ENCODE data around the gene COMMD3. TPM values are rescaled to one million over a fixed set of nuclear protein-coding genes. Genes with fewer than 3 reads are reported as not detected.

COMMD3 gene
- total and polyA plus RNA-seq, 9 of the 15 experiments (the other 6 are each of a cell fraction or from before 2014, with no cell fraction given) = 50.7 to 217 (median 80.1) TPM

DNA sequence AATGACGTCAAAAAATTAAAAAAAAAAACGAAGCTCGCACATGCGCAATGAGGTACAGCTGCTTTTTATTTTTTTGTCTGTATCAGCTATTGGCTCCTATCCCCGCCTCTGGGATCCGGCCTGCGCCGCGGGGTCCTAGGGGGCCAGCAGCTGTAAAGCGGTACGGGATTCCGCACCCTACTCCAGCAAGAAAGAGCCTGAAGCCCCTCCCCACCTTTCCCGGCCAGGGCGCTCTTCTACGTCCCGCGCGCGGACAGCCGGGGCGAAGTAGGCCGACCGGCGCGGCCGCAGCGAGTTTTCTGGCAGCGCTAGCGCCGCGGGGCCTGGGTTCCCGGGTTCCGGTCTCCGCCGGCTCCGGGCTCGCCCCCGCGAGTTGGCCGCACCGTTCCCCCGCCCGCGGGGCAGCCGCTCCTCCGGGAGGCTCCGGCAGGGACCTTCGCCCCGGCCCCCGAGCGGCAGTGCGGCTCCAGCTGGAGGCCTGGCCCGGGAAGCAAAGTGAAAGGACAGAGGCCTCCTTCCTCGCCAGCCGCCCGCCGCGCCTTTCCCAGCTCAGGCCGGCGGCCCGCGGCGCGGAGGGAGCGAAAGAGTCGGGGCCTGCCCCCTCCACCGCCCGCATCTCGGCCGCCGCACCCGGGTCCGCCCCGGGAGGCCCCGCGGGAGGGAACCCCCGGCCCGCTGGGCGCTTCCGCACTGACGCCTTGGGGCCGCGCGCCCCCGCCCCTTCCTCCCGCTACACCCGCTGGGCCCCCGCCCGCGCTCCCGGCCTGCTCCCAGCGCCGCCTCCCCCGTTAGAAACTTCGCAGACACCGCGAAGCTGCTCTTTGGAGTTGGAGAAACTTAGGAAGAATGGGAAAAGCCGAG, 24.4 kb downstream of the COMMD3 start (continued):
- TF ChIP-seq GTF2F1 (IDR thresholded peaks at IDR 0.05; ENCODE audit: low read depth, low read length) (no peak), SPI1 (IDR thresholded peaks at IDR 0.05; ENCODE audit: borderline replicate concordance, low read depth, low read length) (0 out of 2 replicates have a peak, but pooled peaks have one; percentile 22), KAT8 (IDR thresholded peaks at IDR 0.05; ENCODE audit: low read depth) (no peak), SRSF9 (IDR thresholded peaks at IDR 0.05; ENCODE audit: borderline replicate concordance, low read depth, low read length) (no peak), ZNF586 (CRISPR knock-in tag; conservative IDR thresholded peaks at IDR 0.05) (no peak), ZNF23 (CRISPR knock-in tag; IDR thresholded peaks at IDR 0.05) (no peak)
- TF ChIP-seq, protein P1, sequence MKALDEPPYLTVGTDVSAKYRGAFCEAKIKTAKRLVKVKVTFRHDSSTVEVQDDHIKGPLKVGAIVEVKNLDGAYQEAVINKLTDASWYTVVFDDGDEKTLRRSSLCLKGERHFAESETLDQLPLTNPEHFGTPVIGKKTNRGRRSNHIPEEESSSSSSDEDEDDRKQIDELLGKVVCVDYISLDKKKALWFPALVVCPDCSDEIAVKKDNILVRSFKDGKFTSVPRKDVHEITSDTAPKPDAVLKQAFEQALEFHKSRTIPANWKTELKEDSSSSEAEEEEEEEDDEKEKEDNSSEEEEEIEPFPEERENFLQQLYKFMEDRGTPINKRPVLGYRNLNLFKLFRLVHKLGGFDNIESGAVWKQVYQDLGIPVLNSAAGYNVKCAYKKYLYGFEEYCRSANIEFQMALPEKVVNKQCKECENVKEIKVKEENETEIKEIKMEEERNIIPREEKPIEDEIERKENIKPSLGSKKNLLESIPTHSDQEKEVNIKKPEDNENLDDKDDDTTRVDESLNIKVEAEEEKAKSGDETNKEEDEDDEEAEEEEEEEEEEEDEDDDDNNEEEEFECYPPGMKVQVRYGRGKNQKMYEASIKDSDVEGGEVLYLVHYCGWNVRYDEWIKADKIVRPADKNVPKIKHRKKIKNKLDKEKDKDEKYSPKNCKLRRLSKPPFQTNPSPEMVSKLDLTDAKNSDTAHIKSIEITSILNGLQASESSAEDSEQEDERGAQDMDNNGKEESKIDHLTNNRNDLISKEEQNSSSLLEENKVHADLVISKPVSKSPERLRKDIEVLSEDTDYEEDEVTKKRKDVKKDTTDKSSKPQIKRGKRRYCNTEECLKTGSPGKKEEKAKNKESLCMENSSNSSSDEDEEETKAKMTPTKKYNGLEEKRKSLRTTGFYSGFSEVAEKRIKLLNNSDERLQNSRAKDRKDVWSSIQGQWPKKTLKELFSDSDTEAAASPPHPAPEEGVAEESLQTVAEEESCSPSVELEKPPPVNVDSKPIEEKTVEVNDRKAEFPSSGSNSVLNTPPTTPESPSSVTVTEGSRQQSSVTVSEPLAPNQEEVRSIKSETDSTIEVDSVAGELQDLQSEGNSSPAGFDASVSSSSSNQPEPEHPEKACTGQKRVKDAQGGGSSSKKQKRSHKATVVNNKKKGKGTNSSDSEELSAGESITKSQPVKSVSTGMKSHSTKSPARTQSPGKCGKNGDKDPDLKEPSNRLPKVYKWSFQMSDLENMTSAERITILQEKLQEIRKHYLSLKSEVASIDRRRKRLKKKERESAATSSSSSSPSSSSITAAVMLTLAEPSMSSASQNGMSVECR (CRISPR knock-in tag; IDR thresholded peaks at IDR 0.05) = 0 out of 2 replicates have a peak, but pooled peaks have one; percentile 42
- TF ChIP-seq, protein P2, sequence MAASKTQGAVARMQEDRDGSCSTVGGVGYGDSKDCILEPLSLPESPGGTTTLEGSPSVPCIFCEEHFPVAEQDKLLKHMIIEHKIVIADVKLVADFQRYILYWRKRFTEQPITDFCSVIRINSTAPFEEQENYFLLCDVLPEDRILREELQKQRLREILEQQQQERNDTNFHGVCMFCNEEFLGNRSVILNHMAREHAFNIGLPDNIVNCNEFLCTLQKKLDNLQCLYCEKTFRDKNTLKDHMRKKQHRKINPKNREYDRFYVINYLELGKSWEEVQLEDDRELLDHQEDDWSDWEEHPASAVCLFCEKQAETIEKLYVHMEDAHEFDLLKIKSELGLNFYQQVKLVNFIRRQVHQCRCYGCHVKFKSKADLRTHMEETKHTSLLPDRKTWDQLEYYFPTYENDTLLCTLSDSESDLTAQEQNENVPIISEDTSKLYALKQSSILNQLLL (CRISPR knock-in tag; IDR thresholded peaks at IDR 0.05; ENCODE audit: borderline replicate concordance) = no peak
- TF ChIP-seq, protein P3, sequence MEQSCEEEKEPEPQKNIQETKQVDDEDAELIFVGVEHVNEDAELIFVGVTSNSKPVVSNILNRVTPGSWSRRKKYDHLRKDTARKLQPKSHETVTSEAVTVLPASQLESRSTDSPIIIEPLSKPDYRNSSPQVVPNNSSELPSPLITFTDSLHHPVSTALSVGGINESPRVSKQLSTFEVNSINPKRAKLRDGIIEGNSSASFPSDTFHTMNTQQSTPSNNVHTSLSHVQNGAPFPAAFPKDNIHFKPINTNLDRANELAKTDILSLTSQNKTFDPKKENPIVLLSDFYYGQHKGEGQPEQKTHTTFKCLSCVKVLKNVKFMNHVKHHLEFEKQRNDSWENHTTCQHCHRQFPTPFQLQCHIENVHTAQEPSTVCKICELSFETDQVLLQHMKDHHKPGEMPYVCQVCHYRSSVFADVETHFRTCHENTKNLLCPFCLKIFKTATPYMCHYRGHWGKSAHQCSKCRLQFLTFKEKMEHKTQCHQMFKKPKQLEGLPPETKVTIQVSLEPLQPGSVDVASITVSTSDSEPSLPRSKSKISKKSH (CRISPR knock-in tag; IDR thresholded peaks at IDR 0.05) = no peak
- TF ChIP-seq, protein P4, sequence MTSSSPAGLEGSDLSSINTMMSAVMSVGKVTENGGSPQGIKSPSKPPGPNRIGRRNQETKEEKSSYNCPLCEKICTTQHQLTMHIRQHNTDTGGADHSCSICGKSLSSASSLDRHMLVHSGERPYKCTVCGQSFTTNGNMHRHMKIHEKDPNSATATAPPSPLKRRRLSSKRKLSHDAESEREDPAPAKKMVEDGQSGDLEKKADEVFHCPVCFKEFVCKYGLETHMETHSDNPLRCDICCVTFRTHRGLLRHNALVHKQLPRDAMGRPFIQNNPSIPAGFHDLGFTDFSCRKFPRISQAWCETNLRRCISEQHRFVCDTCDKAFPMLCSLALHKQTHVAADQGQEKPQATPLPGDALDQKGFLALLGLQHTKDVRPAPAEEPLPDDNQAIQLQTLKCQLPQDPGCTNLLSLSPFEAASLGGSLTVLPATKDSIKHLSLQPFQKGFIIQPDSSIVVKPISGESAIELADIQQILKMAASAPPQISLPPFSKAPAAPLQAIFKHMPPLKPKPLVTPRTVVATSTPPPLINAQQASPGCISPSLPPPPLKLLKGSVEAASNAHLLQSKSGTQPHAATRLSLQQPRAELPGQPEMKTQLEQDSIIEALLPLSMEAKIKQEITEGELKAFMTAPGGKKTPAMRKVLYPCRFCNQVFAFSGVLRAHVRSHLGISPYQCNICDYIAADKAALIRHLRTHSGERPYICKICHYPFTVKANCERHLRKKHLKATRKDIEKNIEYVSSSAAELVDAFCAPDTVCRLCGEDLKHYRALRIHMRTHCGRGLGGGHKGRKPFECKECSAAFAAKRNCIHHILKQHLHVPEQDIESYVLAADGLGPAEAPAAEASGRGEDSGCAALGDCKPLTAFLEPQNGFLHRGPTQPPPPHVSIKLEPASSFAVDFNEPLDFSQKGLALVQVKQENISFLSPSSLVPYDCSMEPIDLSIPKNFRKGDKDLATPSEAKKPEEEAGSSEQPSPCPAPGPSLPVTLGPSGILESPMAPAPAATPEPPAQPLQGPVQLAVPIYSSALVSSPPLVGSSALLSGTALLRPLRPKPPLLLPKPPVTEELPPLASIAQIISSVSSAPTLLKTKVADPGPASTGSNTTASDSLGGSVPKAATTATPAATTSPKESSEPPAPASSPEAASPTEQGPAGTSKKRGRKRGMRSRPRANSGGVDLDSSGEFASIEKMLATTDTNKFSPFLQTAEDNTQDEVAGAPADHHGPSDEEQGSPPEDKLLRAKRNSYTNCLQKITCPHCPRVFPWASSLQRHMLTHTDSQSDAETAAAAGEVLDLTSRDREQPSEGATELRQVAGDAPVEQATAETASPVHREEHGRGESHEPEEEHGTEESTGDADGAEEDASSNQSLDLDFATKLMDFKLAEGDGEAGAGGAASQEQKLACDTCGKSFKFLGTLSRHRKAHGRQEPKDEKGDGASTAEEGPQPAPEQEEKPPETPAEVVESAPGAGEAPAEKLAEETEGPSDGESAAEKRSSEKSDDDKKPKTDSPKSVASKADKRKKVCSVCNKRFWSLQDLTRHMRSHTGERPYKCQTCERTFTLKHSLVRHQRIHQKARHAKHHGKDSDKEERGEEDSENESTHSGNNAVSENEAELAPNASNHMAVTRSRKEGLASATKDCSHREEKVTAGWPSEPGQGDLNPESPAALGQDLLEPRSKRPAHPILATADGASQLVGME (CRISPR knock-in tag; IDR thresholded peaks at IDR 0.05) = no peak
- TF ChIP-seq, protein P5, sequence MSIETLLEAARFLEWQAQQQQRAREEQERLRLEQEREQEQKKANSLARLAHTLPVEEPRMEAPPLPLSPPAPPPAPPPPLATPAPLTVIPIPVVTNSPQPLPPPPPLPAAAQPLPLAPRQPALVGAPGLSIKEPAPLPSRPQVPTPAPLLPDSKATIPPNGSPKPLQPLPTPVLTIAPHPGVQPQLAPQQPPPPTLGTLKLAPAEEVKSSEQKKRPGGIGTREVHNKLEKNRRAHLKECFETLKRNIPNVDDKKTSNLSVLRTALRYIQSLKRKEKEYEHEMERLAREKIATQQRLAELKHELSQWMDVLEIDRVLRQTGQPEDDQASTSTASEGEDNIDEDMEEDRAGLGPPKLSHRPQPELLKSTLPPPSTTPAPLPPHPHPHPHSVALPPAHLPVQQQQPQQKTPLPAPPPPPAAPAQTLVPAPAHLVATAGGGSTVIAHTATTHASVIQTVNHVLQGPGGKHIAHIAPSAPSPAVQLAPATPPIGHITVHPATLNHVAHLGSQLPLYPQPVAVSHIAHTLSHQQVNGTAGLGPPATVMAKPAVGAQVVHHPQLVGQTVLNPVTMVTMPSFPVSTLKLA (conservative IDR thresholded peaks at IDR 0.05) = no peak; a peak in 1 of 4 replicates

All from K562 (cell line).